ENCODE data around the gene GOSR2.
"Not testable (repeated sequence)": the region's sequence is repeated elsewhere in the genome, so short reads cannot be mapped to it uniquely, and the experiment has no call there.

GOSR2 gene

DNA sequence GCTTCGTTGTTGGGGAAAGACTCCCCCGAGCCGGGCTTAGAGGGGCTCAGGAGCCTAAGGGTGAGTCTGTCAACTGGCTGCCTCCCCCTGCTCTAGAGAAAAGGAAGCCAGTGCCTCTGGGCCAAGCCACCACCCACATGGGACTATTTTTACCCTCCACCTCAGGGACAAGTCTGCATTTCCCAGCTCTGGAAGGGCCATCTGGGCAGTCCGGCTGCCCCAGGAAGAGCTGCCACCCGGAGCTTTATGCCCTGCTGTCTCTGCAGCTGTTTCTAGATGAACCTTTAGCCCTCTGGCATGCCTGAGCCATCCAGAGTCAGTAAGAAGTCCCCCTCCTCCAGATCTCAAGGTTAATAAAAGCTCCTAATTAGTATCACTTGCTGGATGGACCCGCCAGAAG lies 61.4 kb downstream of the GOSR2 start:
- no peak overlapping the region for H2AK5ac ChIP-seq (ENCODE audit: low read length)
- H3K4me2 ChIP-seq (ENCODE audit: low read length), result no peak overlapping the region
- H3K4me1 ChIP-seq (ENCODE audit: control insufficient read depth, low read depth, low read length), result peaks cover 4% of the 10 kb centered on the region
- no peaks in the 10 kb centered on the region for H3K36me3 ChIP-seq (ENCODE audit: control insufficient read depth, insufficient read depth, low read length)
- H3K79me1 ChIP-seq (ENCODE audit: low read length), result no peaks in the 10 kb centered on the region
- H3K79me2 ChIP-seq (ENCODE audit: control insufficient read depth, insufficient read depth, low read length), result no peaks in the 10 kb centered on the region
- no peak overlapping the region for H2BK15ac ChIP-seq (replicated peaks; ENCODE audit: low read depth)
- H3K23ac ChIP-seq (ENCODE audit: low read length), result no peak overlapping the region
- H2BK120ac ChIP-seq (ENCODE audit: low read depth, low read length), result no peak overlapping the region
- no peak overlapping the region for H2BK5ac ChIP-seq (ENCODE audit: low read length)
- no peak overlapping the region for H4K5ac ChIP-seq (ENCODE audit: low read length)
- H3K4ac ChIP-seq (ENCODE audit: low read depth, low read length), result no peak overlapping the region
- no peak overlapping the region for H3K56ac ChIP-seq (ENCODE audit: low read length)
- no peak overlapping the region for H3K18ac ChIP-seq (ENCODE audit: low read length)
- H3K9ac ChIP-seq (ENCODE audit: low read length), result no peak overlapping the region
- no peak overlapping the region for H3K4me3 ChIP-seq (ENCODE audit: low read length)
- no peak overlapping the region for H4K8ac ChIP-seq (ENCODE audit: low read depth, low read length)
- H3K27ac ChIP-seq (ENCODE audit: low read depth, low read length), result no peak overlapping the region
- no peaks in the 10 kb centered on the region for H3K27me3 ChIP-seq (ENCODE audit: insufficient read depth, low read length, poor library complexity)
- DNase-seq, result no peak
- WGBS (ENCODE audit: extremely low coverage, insufficient coverage, low lambda C conversion rate), result no CpG with 5 or more reads among the region's 6 CpGs

DNA sequence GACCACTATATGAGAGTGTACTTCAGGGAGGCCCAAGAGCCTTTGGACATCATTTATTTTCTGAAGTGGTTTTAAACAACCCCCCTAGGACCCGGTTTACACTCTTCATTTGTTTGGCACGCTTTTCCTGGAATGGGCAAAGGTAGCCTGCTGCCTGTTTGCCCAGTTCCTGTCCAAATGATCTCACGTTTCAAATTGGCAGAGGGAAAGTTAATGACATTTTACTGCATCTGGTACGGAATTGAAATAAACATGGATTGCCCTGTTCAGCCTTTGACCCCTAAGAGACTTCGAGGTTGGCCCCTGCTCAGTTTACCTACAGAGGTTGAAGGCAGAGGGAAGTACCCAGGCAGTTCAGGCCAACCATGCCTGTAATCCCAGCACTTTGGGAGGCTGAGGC lies 61.9 kb downstream of the GOSR2 start:
- DNase-seq, result no peak
- no peak overlapping the region for H3K18ac ChIP-seq (ENCODE audit: low read length)
- H4K5ac ChIP-seq (ENCODE audit: low read length), result no peak overlapping the region
- H3K79me1 ChIP-seq (ENCODE audit: low read length), result no peaks in the 10 kb centered on the region
- no peak overlapping the region for H3K4ac ChIP-seq (ENCODE audit: low read depth, low read length)
- no peak overlapping the region for H4K8ac ChIP-seq (ENCODE audit: low read depth, low read length)
- WGBS (ENCODE audit: extremely low coverage, insufficient coverage, low lambda C conversion rate), result no CpG with 5 or more reads among the region's 5 CpGs
- H3K27ac ChIP-seq (ENCODE audit: low read depth, low read length), result no peak overlapping the region
- no peak overlapping the region for H3K56ac ChIP-seq (ENCODE audit: low read length)
- H3K4me2 ChIP-seq (ENCODE audit: low read length), result no peak overlapping the region
- no peak overlapping the region for H3K9ac ChIP-seq (ENCODE audit: low read length)
- H3K36me3 ChIP-seq (ENCODE audit: control insufficient read depth, insufficient read depth, low read length), result no peaks in the 10 kb centered on the region
- peaks cover 4% of the 10 kb centered on the region for H3K4me1 ChIP-seq (ENCODE audit: control insufficient read depth, low read depth, low read length)
- no peak overlapping the region for H2BK5ac ChIP-seq (ENCODE audit: low read length)
- no peaks in the 10 kb centered on the region for H3K79me2 ChIP-seq (ENCODE audit: control insufficient read depth, insufficient read depth, low read length)
- no peaks in the 10 kb centered on the region for H3K27me3 ChIP-seq (ENCODE audit: insufficient read depth, low read length, poor library complexity)
- no peak overlapping the region for H2BK15ac ChIP-seq (replicated peaks; ENCODE audit: low read depth)
- H2AK5ac ChIP-seq (ENCODE audit: low read length), result no peak overlapping the region
- H3K23ac ChIP-seq (ENCODE audit: low read length), result no peak overlapping the region
- H3K4me3 ChIP-seq (ENCODE audit: low read length), result no peak overlapping the region
- H2BK120ac ChIP-seq (ENCODE audit: low read depth, low read length), result no peak overlapping the region

DNA sequence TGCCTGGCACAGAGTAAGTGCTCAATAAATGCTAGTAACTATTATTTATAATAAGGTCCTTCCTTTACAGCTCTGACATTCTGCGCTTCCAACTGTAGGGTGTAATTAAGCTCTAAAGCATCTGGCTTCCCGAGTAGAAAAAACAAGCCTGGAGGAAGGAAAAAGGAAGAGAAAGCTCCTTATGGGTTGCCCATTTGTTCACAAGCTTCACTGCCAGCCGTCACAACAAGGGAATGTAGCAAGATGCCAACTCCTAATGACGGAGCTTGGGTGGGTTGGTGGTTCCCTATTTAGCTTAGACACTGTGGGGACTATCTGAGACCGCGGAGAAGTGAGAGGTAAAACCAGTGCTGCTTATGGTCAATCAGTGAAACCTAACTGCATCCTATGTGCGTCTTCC lies 63.4 kb downstream of the GOSR2 start:
- Histone ChIP-seq H3K23ac (ENCODE audit: low read length) (no peak overlapping the region), H3K56ac (ENCODE audit: low read length) (no peak overlapping the region), H3K18ac (ENCODE audit: low read length) (no peak overlapping the region), H3K27ac (ENCODE audit: low read depth, low read length) (no peak overlapping the region), H4K5ac (ENCODE audit: low read length) (no peak overlapping the region), H2BK15ac (replicated peaks; ENCODE audit: low read depth) (no peak overlapping the region), H2BK120ac (ENCODE audit: low read depth, low read length) (no peak overlapping the region), H3K4me1 (ENCODE audit: control insufficient read depth, low read depth, low read length) (no peaks in the 10 kb centered on the region), H3K4ac (ENCODE audit: low read depth, low read length) (no peak overlapping the region), H4K8ac (ENCODE audit: low read depth, low read length) (no peak overlapping the region), H3K79me2 (ENCODE audit: control insufficient read depth, insufficient read depth, low read length) (no peaks in the 10 kb centered on the region), H3K9ac (ENCODE audit: low read length) (no peak overlapping the region), H3K27me3 (ENCODE audit: insufficient read depth, low read length, poor library complexity) (no peaks in the 10 kb centered on the region), H3K36me3 (ENCODE audit: control insufficient read depth, insufficient read depth, low read length) (no peaks in the 10 kb centered on the region), H2AK5ac (ENCODE audit: low read length) (no peak overlapping the region), H2BK5ac (ENCODE audit: low read length) (no peak overlapping the region), H3K79me1 (ENCODE audit: low read length) (no peaks in the 10 kb centered on the region), H3K4me2 (ENCODE audit: low read length) (no peak overlapping the region), H3K4me3 (ENCODE audit: low read length) (no peak overlapping the region)
- no CpG with 5 or more reads among the region's 7 CpGs for WGBS (ENCODE audit: extremely low coverage, insufficient coverage, low lambda C conversion rate)
- no peak for DNase-seq

DNA sequence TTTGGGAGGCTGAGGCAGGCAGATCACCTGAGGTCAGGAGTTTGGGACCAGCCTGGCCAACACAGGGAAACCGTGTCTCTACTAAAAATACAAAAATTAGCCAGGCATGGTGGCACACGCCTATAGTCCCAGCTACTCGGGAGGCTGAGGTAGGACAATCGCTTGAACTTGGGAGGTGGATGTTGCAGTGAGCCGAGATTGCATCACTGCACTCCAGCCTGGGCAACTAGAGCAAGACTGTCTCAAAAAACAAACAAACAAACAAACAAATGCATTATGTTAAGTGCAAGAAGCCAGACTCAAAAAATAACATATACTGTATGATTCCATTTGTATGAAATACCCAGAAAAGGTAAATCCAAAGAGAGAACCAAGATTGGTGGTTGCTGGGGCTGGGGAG lies 65.0 kb downstream of the GOSR2 start:
- H3K4ac ChIP-seq (ENCODE audit: low read depth, low read length); H3K79me1 ChIP-seq (ENCODE audit: low read length); H3K79me2 ChIP-seq (ENCODE audit: control insufficient read depth, insufficient read depth, low read length); H2BK120ac ChIP-seq (ENCODE audit: low read depth, low read length); H3K27me3 ChIP-seq (ENCODE audit: insufficient read depth, low read length, poor library complexity); H2AK5ac ChIP-seq (ENCODE audit: low read length); H3K4me1 ChIP-seq (ENCODE audit: control insufficient read depth, low read depth, low read length); H3K18ac ChIP-seq (ENCODE audit: low read length); H3K4me3 ChIP-seq (ENCODE audit: low read length); H2BK5ac ChIP-seq (ENCODE audit: low read length); H3K4me2 ChIP-seq (ENCODE audit: low read length); H4K5ac ChIP-seq (ENCODE audit: low read length); H3K23ac ChIP-seq (ENCODE audit: low read length); H3K36me3 ChIP-seq (ENCODE audit: control insufficient read depth, insufficient read depth, low read length); H4K8ac ChIP-seq (ENCODE audit: low read depth, low read length); H3K27ac ChIP-seq (ENCODE audit: low read depth, low read length); H3K56ac ChIP-seq (ENCODE audit: low read length); H3K9ac ChIP-seq (ENCODE audit: low read length); DNase-seq; H2BK15ac ChIP-seq (replicated peaks; ENCODE audit: low read depth): not testable (repeated sequence)
- WGBS (ENCODE audit: extremely low coverage, insufficient coverage, low lambda C conversion rate), result no CpG with 5 or more reads among the region's 5 CpGs

DNA sequence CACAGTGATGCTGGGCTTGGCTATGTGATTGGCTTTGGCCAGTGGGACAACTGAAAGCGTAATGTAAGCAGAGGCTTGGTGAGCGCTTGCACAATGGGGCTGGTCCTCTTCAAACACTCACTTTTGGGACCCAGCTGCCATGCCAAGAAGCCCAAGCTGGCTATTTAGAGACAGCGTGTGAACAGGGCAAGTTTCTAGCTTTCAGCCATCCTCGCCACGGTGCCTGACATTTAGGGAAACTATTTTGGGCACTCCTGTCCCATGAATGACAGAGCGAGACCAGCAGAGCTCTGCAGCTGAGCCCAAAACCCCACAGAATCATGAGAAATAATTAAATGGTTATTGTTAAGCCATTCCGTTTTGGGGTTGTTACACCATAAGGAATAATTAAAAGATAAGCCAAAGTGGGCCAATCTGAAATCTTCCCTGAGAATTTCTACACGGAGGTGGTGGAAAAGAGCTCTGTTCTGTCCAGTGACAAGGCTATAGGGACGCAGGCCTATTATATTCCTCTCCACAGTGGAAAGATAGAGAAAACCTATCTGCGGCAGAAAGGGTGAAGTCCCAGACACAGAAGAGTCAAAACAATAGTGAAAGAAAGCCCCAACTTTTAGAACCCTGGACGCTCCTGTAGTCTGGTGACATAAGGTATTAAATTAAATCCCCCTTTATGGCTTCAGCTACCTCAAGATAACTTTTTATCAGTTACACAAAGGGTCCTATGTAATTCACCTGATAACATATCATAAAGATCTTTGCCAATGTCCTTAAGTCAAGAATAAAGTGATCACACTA lies 66.9 kb downstream of the GOSR2 start:
- Histone ChIP-seq H3K4me3 (ENCODE audit: low read length) (no peak overlapping the region), H3K4me2 (ENCODE audit: low read length) (no peak overlapping the region), H3K18ac (ENCODE audit: low read length) (no peak overlapping the region), H2BK5ac (ENCODE audit: low read length) (no peak overlapping the region), H3K4me1 (ENCODE audit: control insufficient read depth, low read depth, low read length) (no peaks in the 10 kb centered on the region), H4K5ac (ENCODE audit: low read length) (no peak overlapping the region), H2AK5ac (ENCODE audit: low read length) (no peak overlapping the region), H3K27ac (ENCODE audit: low read depth, low read length) (no peak overlapping the region), H3K79me2 (ENCODE audit: control insufficient read depth, insufficient read depth, low read length) (no peaks in the 10 kb centered on the region), H3K79me1 (ENCODE audit: low read length) (no peaks in the 10 kb centered on the region), H3K9ac (ENCODE audit: low read length) (no peak overlapping the region), H4K8ac (ENCODE audit: low read depth, low read length) (no peak overlapping the region), H2BK15ac (replicated peaks; ENCODE audit: low read depth) (no peak overlapping the region), H3K23ac (ENCODE audit: low read length) (no peak overlapping the region), H2BK120ac (ENCODE audit: low read depth, low read length) (no peak overlapping the region), H3K36me3 (ENCODE audit: control insufficient read depth, insufficient read depth, low read length) (no peaks in the 10 kb centered on the region), H3K56ac (ENCODE audit: low read length) (no peak overlapping the region), H3K27me3 (ENCODE audit: insufficient read depth, low read length, poor library complexity) (no peaks in the 10 kb centered on the region), H3K4ac (ENCODE audit: low read depth, low read length) (no peak overlapping the region)
- WGBS (ENCODE audit: extremely low coverage, insufficient coverage, low lambda C conversion rate), result no CpG with 5 or more reads among the region's 11 CpGs
- DNase-seq, result no peak

DNA sequence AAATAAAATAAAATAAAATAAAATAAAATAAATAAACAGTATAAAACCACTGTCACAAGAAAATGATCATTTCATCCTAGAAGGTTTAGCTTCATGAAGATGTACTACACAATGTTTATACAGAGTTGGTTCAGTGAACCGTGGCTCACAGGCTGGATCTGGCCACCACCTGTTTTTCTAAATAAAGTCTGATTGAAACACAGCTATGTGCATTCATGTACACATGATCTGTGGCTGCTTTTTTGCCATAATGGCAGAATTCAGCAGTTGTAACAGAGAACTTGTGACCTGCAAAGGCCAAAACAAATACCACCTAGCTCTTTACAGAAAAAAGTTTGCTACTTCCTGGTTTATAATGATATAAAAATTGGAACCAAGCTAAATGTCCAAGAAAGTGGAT lies 68.7 kb downstream of the GOSR2 start:
- H2AK5ac ChIP-seq (ENCODE audit: low read length), result no peak overlapping the region
- no peak overlapping the region for H3K18ac ChIP-seq (ENCODE audit: low read length)
- H3K56ac ChIP-seq (ENCODE audit: low read length), result no peak overlapping the region
- no peak for DNase-seq
- no peak overlapping the region for H3K27ac ChIP-seq (ENCODE audit: low read depth, low read length)
- no peak overlapping the region for H2BK15ac ChIP-seq (replicated peaks; ENCODE audit: low read depth)
- WGBS (ENCODE audit: extremely low coverage, insufficient coverage, low lambda C conversion rate), result no CpG with 5 or more reads among the region's 1 CpG
- no peak overlapping the region for H3K4ac ChIP-seq (ENCODE audit: low read depth, low read length)
- no peak overlapping the region for H2BK5ac ChIP-seq (ENCODE audit: low read length)
- H4K5ac ChIP-seq (ENCODE audit: low read length), result no peak overlapping the region
- H2BK120ac ChIP-seq (ENCODE audit: low read depth, low read length), result no peak overlapping the region
- H3K23ac ChIP-seq (ENCODE audit: low read length), result no peak overlapping the region
- no peaks in the 10 kb centered on the region for H3K79me1 ChIP-seq (ENCODE audit: low read length)
- no peak overlapping the region for H4K8ac ChIP-seq (ENCODE audit: low read depth, low read length)
- no peaks in the 10 kb centered on the region for H3K36me3 ChIP-seq (ENCODE audit: control insufficient read depth, insufficient read depth, low read length)
- H3K4me2 ChIP-seq (ENCODE audit: low read length), result no peak overlapping the region
- no peak overlapping the region for H3K9ac ChIP-seq (ENCODE audit: low read length)
- no peaks in the 10 kb centered on the region for H3K4me1 ChIP-seq (ENCODE audit: control insufficient read depth, low read depth, low read length)
- no peaks in the 10 kb centered on the region for H3K79me2 ChIP-seq (ENCODE audit: control insufficient read depth, insufficient read depth, low read length)
- no peaks in the 10 kb centered on the region for H3K27me3 ChIP-seq (ENCODE audit: insufficient read depth, low read length, poor library complexity)
- H3K4me3 ChIP-seq (ENCODE audit: low read length), result no peak overlapping the region
